NT2/D1 (cell line): ENCODE data around the gene OR14I1.

Source experiments
- SUZ12 ChIP-seq: IDR thresholded peaks from 2 replicates; pipeline ENCODE4 v1.6.1; 2011; ENCODE audit not compliant: insufficient read length, insufficient read depth; ENCODE audit errors: extremely low read depth
- YY1 ChIP-seq: IDR thresholded peaks from 2 replicates; pipeline ENCODE4 v1.6.1; 2011; ENCODE audit not compliant: insufficient read length, insufficient read depth
- ZNF274 ChIP-seq: IDR thresholded peaks from 2 replicates; pipeline ENCODE4 v1.6.1; 2011; ENCODE audit warnings: mild to moderate bottlenecking, low read depth, low read length

DNA sequence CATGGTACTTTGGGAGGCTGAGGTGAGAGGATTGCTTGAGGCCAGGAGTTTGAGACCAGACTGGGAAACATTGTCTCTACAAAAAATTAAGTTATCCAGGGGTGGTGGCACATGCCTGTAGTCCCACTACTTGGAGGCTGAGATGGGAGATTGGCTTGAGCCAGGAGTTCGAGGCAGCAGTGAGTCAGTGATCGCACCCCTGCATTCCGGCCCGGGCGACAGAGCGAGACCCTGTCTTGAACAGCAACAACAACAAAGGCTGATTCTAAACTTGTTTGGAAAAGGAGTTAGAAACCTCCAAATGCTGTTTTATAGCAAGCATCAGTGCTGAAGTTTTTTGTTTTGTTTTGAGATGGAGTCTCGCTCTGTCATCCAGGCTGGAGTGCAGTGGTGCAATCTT lies 38.3 kb upstream of the OR14I1 start:
- TF ChIP-seq SUZ12, result no peak
- TF ChIP-seq ZNF274, result no peak
- no peak for TF ChIP-seq YY1
